Breast epithelium (tissue), 3 donors: Measurements from ENCODE around the gene ACIN1.

Source experiments
- CTCF ChIP-seq, 3 donors: fragments of 450-650 bp; IDR thresholded peaks; one replicate each; pipeline ENCODE4 v1.5.1; 2016 to 2017; ENCODE audit warnings: antibody characterized with exemption in 3 of 3, mild to moderate bottlenecking in 3 of 3, moderate library complexity in 3 of 3
- POLR2A ChIP-seq: fragments of 450-650 bp; IDR thresholded peaks from one replicate; pipeline ENCODE4 v1.6.1; 2016; ENCODE audit warnings: antibody characterized with exemption, mild to moderate bottlenecking, moderate library complexity
- POLR2AphosphoS5 ChIP-seq, 3 donors: sonication (generic); formaldehyde crosslinking; IDR thresholded peaks; one replicate each; pipeline ENCODE4 v1.6.1; 2017; ENCODE audit warnings: antibody characterized with exemption in 3 of 3

DNA sequence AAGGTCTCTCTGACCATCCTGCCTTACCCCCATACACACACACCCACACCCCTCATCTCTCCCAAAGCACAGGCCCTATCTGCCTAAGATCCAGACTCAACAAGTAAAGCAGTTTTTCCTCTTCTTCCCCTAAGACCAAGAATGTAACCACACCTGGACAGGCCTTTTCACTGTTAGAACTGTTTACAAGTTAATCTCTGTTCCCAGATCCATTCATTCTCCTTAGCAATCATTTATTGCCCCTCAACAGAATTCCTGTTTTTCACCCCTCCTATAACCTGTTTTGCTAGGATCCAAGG, 11.8 kb upstream of the ACIN1 start:
- TF ChIP-seq POLR2AphosphoS5 (IDR thresholded peaks at IDR 0.05) (no peak), POLR2A (no peak), CTCF (IDR thresholded peaks at IDR 0.05) (no peak)
